ENCODE data around the gene TMEM72. TPM values are rescaled to one million over a fixed set of nuclear protein-coding genes. Genes with fewer than 3 reads are reported as not detected.

Gene TMEM72
- total RNA-seq, 1 experiment from 2014 or later: not detected

DNA sequence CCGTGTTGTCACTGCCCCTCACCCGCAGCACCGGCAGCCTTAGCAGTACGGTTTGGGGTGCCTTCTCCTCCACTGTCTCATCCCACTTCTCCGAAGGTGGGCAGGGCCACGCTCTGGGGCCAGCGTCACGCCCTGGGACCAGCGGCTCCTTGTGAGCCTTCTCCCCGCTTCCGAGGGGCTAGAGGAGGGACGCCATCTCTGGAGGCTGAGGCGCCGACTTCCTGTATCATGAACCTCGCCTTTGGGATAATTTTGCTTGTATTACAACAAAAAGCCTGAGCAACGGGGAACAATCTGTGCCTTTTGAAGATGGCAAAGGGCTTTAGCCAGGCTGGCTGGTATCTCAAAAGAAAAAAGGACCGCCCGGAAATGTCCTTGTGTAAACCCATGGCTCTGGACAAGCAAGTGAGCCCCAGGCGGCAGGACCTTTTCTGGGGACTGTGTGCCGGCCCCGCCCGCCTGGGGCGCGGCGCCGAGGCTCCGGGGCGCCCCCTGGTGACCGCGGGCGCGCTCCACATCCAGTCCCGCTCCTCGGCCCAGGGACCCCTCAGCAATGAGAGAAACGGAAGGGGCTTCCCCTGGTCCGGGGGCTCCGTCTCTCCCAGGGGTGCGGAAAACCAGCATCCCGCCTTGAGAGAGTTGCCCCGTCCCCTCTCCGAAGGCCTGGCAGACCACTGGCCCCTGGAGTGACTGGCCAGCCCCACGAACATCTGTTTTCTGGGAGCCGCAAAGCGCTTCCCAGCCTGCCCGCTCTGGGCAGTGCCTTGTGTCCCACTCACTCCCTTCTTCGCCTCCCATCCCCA lies 63.7 kb downstream of the TMEM72 start:
- H3K4me1 Mint-ChIP-seq (ENCODE audit: low read depth, unreplicated experiment): peaks cover 30% of the 10 kb centered on the region
- TF ChIP-seq, protein P1, sequence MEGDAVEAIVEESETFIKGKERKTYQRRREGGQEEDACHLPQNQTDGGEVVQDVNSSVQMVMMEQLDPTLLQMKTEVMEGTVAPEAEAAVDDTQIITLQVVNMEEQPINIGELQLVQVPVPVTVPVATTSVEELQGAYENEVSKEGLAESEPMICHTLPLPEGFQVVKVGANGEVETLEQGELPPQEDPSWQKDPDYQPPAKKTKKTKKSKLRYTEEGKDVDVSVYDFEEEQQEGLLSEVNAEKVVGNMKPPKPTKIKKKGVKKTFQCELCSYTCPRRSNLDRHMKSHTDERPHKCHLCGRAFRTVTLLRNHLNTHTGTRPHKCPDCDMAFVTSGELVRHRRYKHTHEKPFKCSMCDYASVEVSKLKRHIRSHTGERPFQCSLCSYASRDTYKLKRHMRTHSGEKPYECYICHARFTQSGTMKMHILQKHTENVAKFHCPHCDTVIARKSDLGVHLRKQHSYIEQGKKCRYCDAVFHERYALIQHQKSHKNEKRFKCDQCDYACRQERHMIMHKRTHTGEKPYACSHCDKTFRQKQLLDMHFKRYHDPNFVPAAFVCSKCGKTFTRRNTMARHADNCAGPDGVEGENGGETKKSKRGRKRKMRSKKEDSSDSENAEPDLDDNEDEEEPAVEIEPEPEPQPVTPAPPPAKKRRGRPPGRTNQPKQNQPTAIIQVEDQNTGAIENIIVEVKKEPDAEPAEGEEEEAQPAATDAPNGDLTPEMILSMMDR (IDR thresholded peaks at IDR 0.05; ENCODE audit: insufficient read depth in 1 of 2, low read depth in 1 of 2, low read length in 1 of 2, severe bottlenecking in 1 of 2, unreplicated experiment in 1 of 2): peak; percentile 80 to 98
- no peaks in the 10 kb centered on the region for H3K27me3 Mint-ChIP-seq (ENCODE audit: insufficient read depth, unreplicated experiment)
- H3K36me3 Mint-ChIP-seq (ENCODE audit: insufficient read depth, unreplicated experiment): peaks cover 27% of the 10 kb centered on the region
- H3K4me3 ChIP-seq (ENCODE audit: low read depth, low read length): peak overlapping the region; percentile 42
- peaks cover 67% of the 10 kb centered on the region for H3K4me1 ChIP-seq
- intact Hi-C loops (cut with micrococcal nuclease; ENCODE audit: unreplicated experiment): loop anchor here (1.0 to 5.0 kb wide), 7 partner anchors 9 to 113 kb away; partner anchors contain the start of gene RASSF4
- peak; percentile 74 to 87 for DNase-seq
- H3K4me3 Mint-ChIP-seq (ENCODE audit: unreplicated experiment): peak overlapping the region; percentile 70
- BruUV-seq (replicated peaks): no TSS peak
- POLR2A ChIA-PET: interaction anchor here (1.0 to 1.8 kb wide), 2 partner anchors 15 to 26 kb away, joined by 6 to 8 read pairs; partner anchors contain the start of gene ZNF22
- H3K27me3 ChIP-seq (replicated peaks; ENCODE audit: control insufficient read depth, insufficient read depth, low read length): no peaks in the 10 kb centered on the region
- H3K9me3 ChIP-seq: no peaks in the 10 kb centered on the region
- CTCF ChIA-PET: interaction anchor here (0.9 to 2.6 kb wide), 13 partner anchors 9 to 64 kb away, joined by 3 to 36 read pairs (median 6); no protein-coding TSS in a partner anchor
- H3K9me3 Mint-ChIP-seq (ENCODE audit: unreplicated experiment): no peaks in the 10 kb centered on the region
- H3K36me3 ChIP-seq (ENCODE audit: control insufficient read depth, insufficient read depth, low read length): 0 out of 2 replicates have a peak, but pooled peaks cover 3% of the 10 kb centered on the region
- peak overlapping the region; percentile 57 for H3K27ac Mint-ChIP-seq (ENCODE audit: unreplicated experiment)

DNA sequence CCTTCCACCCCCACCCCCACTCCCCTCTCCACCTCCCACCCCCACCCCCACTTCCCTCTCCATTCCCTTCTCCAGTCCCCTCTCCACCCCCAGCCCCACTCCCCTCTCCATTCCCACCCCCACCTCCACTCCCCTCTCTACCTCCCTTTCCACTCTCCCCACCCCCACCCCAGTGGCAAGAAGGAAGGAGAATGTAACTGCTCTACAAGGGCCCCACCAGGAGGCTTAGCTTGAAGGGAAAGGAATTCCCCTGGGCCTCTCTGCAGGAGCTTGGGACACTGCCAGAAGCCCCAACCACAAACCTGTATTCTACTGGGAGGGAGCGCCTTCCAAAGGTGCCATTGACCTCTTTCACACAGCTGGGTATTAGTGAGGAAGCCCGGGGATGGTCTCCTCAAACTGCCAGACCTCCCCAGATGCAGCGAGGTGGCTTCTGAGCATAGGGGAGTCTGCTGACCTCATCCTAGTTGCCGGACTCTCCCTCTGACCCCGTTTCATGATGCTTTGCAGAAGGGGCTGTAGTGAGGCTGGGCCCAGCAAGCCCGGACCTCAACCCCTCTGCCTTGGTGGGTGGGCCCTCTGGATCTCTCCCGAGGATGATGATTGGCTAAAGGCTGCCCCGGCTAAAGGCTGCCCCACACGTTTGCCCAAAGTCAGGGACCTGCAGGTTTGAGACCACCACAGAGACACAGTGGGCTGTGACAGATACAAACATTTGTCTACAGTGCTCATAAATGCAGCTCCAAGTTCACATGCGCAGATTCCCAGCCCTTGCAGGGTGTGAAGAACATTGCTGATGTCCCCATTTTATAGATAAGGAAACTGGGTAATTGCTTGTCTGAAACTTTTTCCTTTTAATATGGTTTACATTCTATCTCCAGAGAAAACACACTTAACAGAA lies 64.5 kb downstream of the TMEM72 start:
- Mint-ChIP-seq H3K36me3 (ENCODE audit: insufficient read depth, unreplicated experiment) (peaks cover 27% of the 10 kb centered on the region), H3K27me3 (ENCODE audit: insufficient read depth, unreplicated experiment) (no peaks in the 10 kb centered on the region), H3K4me1 (ENCODE audit: low read depth, unreplicated experiment) (peaks cover 36% of the 10 kb centered on the region), H3K4me3 (ENCODE audit: unreplicated experiment) (peak overlapping the region; percentile 70), H3K27ac (ENCODE audit: unreplicated experiment) (peak overlapping the region; percentile 42), H3K9me3 (ENCODE audit: unreplicated experiment) (no peaks in the 10 kb centered on the region)
- DNase-seq: peak; percentile 76 to 85
- ChIA-PET POLR2A (interaction anchor here (1.0 to 1.8 kb wide), 4 partner anchors 15 to 43 kb away, joined by 6 to 11 read pairs (median 9); partner anchors contain the start of genes RASSF4 and ZNF22), CTCF (interaction anchor here (0.9 to 1.7 kb wide), 10 partner anchors 10 to 65 kb away, joined by 3 to 36 read pairs (median 6); no protein-coding TSS in a partner anchor)
- Histone ChIP-seq H3K9me3 (no peaks in the 10 kb centered on the region), H3K36me3 (ENCODE audit: control insufficient read depth, insufficient read depth, low read length) (0 out of 2 replicates have a peak, but pooled peaks cover 1% of the 10 kb centered on the region), H3K4me3 (ENCODE audit: low read depth, low read length) (no peak overlapping the region), H3K4me1 (peaks cover 76% of the 10 kb centered on the region), H3K27me3 (replicated peaks; ENCODE audit: control insufficient read depth, insufficient read depth, low read length) (no peaks in the 10 kb centered on the region)
- TF ChIP-seq, protein P1 (IDR thresholded peaks at IDR 0.05; ENCODE audit: insufficient read depth in 1 of 2, low read depth in 1 of 2, low read length in 1 of 2, severe bottlenecking in 1 of 2, unreplicated experiment in 1 of 2): no peak
- no TSS peak for BruUV-seq (replicated peaks)
- intact Hi-C loops (cut with micrococcal nuclease; ENCODE audit: unreplicated experiment): loop anchor here (1.0 to 5.0 kb wide), 7 partner anchors 9 to 113 kb away; partner anchors contain the start of gene RASSF4
